ENCODE results near the gene URB1. TPM values are rescaled to one million over a fixed set of nuclear protein-coding genes. Genes with fewer than 3 reads are reported as not detected.
A peak's percentile ranks its signal among the peaks of the same experiment; 100 is the strongest.

Gene URB1
- total and polyA plus RNA-seq, 2 of the 8 experiments (the other 6 are each of a cell fraction or from before 2014, with no cell fraction given) = 8.1 to 28.9 TPM

- Histone ChIP-seq H4K5ac (ENCODE audit: insufficient read length, low read depth, low read length) (no peak overlapping the region), H2BK12ac (ENCODE audit: low read depth, low read length) (no peak overlapping the region), H3K18ac (ENCODE audit: extremely low read depth, low read length) (no peak overlapping the region), H2BK15ac (ENCODE audit: low read length) (no peak overlapping the region), H4K8ac (ENCODE audit: extremely low read depth, insufficient read depth, low read length) (no peak overlapping the region), H2AK5ac (ENCODE audit: low read depth, low read length) (no peak overlapping the region), H3K23me2 (ENCODE audit: low read depth, low read length) (no peaks in the 10 kb centered on the region), H2AFZ (ENCODE audit: low read length) (no peak overlapping the region), H4K91ac (replicated peaks; ENCODE audit: insufficient read length, low read length) (no peak overlapping the region), H3K27me3 (replicated peaks in 1 of 4; ENCODE audit: control insufficient read depth in 3 of 4, extremely low read depth in 1 of 4, insufficient read depth in 3 of 4, low read length in 3 of 4) (no peaks in the 10 kb centered on the region), H3K9me3 (ENCODE audit: insufficient read depth in 2 of 2, low read depth in 1 of 2, low read length in 1 of 2) (no peaks in the 10 kb centered on the region), H2BK120ac (replicated peaks; ENCODE audit: low read depth, low read length) (no peak overlapping the region), H3K4me3 (ENCODE audit: extremely low read depth in 1 of 4, insufficient read depth in 2 of 4, low read depth in 3 of 4, low read length in 4 of 4) (no peak overlapping the region; a peak in 1 of 8 replicates), H3K56ac (replicated peaks; ENCODE audit: insufficient read length, low read depth, low read length) (no peak overlapping the region), H3K27ac (ENCODE audit: low read depth, low read length) (no peak overlapping the region), H3K79me1 (ENCODE audit: low read depth, low read length) (no peaks in the 10 kb centered on the region; the same call in 1 of the 2 replicates), H3K14ac (ENCODE audit: insufficient read length) (no peak overlapping the region), H3K4ac (replicated peaks; ENCODE audit: insufficient read length, low read depth, low read length) (no peak overlapping the region), H3K36me3 (ENCODE audit: control insufficient read depth in 2 of 4, insufficient read depth in 4 of 4, low read length in 3 of 4) (peaks cover 16 to 61% (median 38%) of the 10 kb centered on the region in 4 experiments), H3K4me1 (replicated peaks in 1 of 4; ENCODE audit: control insufficient read depth in 3 of 4, insufficient read depth in 4 of 4, low read length in 3 of 4) (peaks cover 0 to 14% (median 5%) of the 10 kb centered on the region in 4 experiments; a peak in 3 of 7 replicates), H3K23ac (ENCODE audit: insufficient read length) (no peak overlapping the region), H3K79me2 (ENCODE audit: control insufficient read depth in 1 of 2, insufficient read depth in 2 of 2, low read length in 2 of 2) (0 out of 4 replicates have a peak, but pooled peaks cover 0 to 3% of the 10 kb centered on the region in 2 experiments), H2BK20ac (ENCODE audit: low read length) (no peak overlapping the region), H3K9ac (replicated peaks in 1 of 4; ENCODE audit: extremely low read depth in 1 of 4, low read depth in 3 of 4, low read length in 3 of 4) (no peak overlapping the region), H4K20me1 (replicated peaks in 1 of 2; ENCODE audit: control insufficient read depth in 1 of 2, insufficient read depth in 2 of 2, low read length in 2 of 2) (peaks cover 0 to 6% of the 10 kb centered on the region in 2 experiments), H2BK5ac (ENCODE audit: low read depth, low read length) (0 out of 2 replicates have a peak overlapping the region, but pooled peaks have one; percentile 23), H3K4me2 (ENCODE audit: insufficient read depth in 1 of 2, low read depth in 2 of 2, low read length in 2 of 2) (no peak overlapping the region; a peak in 1 of 4 replicates)
- DNase-seq (ENCODE audit: low read depth in 1 of 2, low spot score in 2 of 2) = no peak
- ChIA-PET POLR2A (ENCODE audit: partially characterized antibody) (no interaction called here), CTCF (ENCODE audit: partially characterized antibody) (interaction anchor here (0.6 to 1.5 kb wide), 2 partner anchors 31 to 266 kb away, joined by 3 to 5 read pairs; no protein-coding TSS in a partner anchor)
- TF ChIP-seq TCF12 (IDR thresholded peaks at IDR 0.05; ENCODE audit: low read depth, low read length) = peak; percentile 64; the same call in 1 of the 2 replicates
- TF ChIP-seq MAX (IDR thresholded peaks at IDR 0.05) = peak; percentile 60; the same call in 1 of the 2 replicates
- peak; percentile 50 to 70; a peak in 1 of 4 replicates for TF ChIP-seq SIN3A (conservative IDR thresholded peaks at IDR 0.05 in 1 of 2, IDR thresholded peaks at IDR 0.05 in 1 of 2; ENCODE audit: low read depth in 1 of 2, low read length in 2 of 2)
- TF ChIP-seq SIX5 (IDR thresholded peaks at IDR 0.05; ENCODE audit: low read depth, low read length) = no peak
- no peak for TF ChIP-seq CHD2 (IDR thresholded peaks at IDR 0.05; ENCODE audit: low read length)
- no peak for TF ChIP-seq KDM5A (IDR thresholded peaks at IDR 0.05; ENCODE audit: low read length)
- TF ChIP-seq TEAD4 (IDR thresholded peaks at IDR 0.05; ENCODE audit: low read depth, low read length) = peak; percentile 67
- WGBS, 2 experiments (ENCODE audit: extremely low coverage in 1 of 2, insufficient coverage in 1 of 2, insufficient read length in 1 of 2, insufficient replicate concordance in 2 of 2, low coverage in 1 of 2, low lambda C conversion rate in 2 of 2, missing lambda C conversion rate in 1 of 2) = 77% methylated on average over 12 of the region's 12 CpGs; no CpG with 5 or more reads in 1 of the 2 experiments
- no peak for FAIRE-seq
These were observed 57.8 kb downstream of the URB1 start for GRCh38 chr21:32334980-32335531.
